ENCODE data around the gene FAM234B.
A peak's percentile ranks its signal among the peaks of the same experiment; 100 is the strongest.

FAM234B gene

GRCh38 chr12:13044002-13044905 is at the start of gene FAM234B:
Gene FAM234B, plus strand, starts transcription at chr12:13044381. Its CDS starts 23 bp downstream, at chr12:13044404.
- FAIRE-seq: peak; percentile 76

GRCh38 chr12:12995088-12995487 is 49.1 kb upstream of the FAM234B start:
- no peak for DNase-seq (ENCODE audit: insufficient read length, low spot score)
- no peak for FAIRE-seq

More at GRCh38 chr12:13044002-13044905, at the start of gene FAM234B:
- peak; percentile 75 for DNase-seq (ENCODE audit: insufficient read length, low spot score)

GRCh38 chr12:12996209-12996608 is 48.0 kb upstream of the FAM234B start:
- FAIRE-seq (no peak), DNase-seq (ENCODE audit: insufficient read length, low spot score) (no peak)

- FAIRE-seq (no peak), DNase-seq (ENCODE audit: insufficient read length, low spot score) (no peak)
Measured at GRCh38 chr12:12997156-12997555, 47.0 kb upstream of the FAM234B start.

- no peak for DNase-seq (ENCODE audit: insufficient read length, low spot score)
- no peak for FAIRE-seq
Measured at GRCh38 chr12:12997734-12998133, 46.4 kb upstream of the FAM234B start.

- DNase-seq (ENCODE audit: insufficient read length, low spot score): no peak
- no peak for FAIRE-seq
Measured at GRCh38 chr12:12998248-12998647, 45.9 kb upstream of the FAM234B start.

GRCh38 chr12:12999271-12999958 is 44.8 kb upstream of the FAM234B start:
- DNase-seq (ENCODE audit: insufficient read length, low spot score) (no peak), FAIRE-seq (no peak)

GRCh38 chr12:12999959-13000615 is 44.1 kb upstream of the FAM234B start, which contains the start of gene HEBP1:
Gene HEBP1, minus strand, starts transcription at chr12:13000265. Its CDS starts 151 bp downstream, at chr12:13000114.
- DNase-seq (ENCODE audit: insufficient read length, low spot score) (peak; percentile 93), FAIRE-seq (peak; percentile 83)

GRCh38 chr12:13000616-13000924 is 43.6 kb upstream of the FAM234B start:
- FAIRE-seq (no peak), DNase-seq (ENCODE audit: insufficient read length, low spot score) (no peak)

- DNase-seq (ENCODE audit: insufficient read length, low spot score) (peak; percentile 28), FAIRE-seq (no peak)
Measured at GRCh38 chr12:13000925-13001774, 43.0 kb upstream of the FAM234B start.

GRCh38 chr12:13001775-13002040 is 42.5 kb upstream of the FAM234B start:
- no peak for FAIRE-seq

GRCh38 chr12:13002301-13003097 is 41.7 kb upstream of the FAM234B start:
- FAIRE-seq (no peak), DNase-seq (ENCODE audit: insufficient read length, low spot score) (no peak)

More at GRCh38 chr12:13001775-13002040, 42.5 kb upstream of the FAM234B start:
- DNase-seq (ENCODE audit: insufficient read length, low spot score): no peak

- no peak for DNase-seq (ENCODE audit: insufficient read length, low spot score)
- no peak for FAIRE-seq
Measured at GRCh38 chr12:13004361-13004760, 39.8 kb upstream of the FAM234B start.

GRCh38 chr12:13004986-13005385 is 39.2 kb upstream of the FAM234B start:
- no peak for DNase-seq (ENCODE audit: insufficient read length, low spot score)
- no peak for FAIRE-seq

- no peak for DNase-seq (ENCODE audit: insufficient read length, low spot score)
- no peak for FAIRE-seq
Measured at GRCh38 chr12:13005649-13006048, 38.5 kb upstream of the FAM234B start.

- DNase-seq (ENCODE audit: insufficient read length, low spot score): no peak
Measured at GRCh38 chr12:13007496-13008233, 36.5 kb upstream of the FAM234B start.

GRCh38 chr12:13008741-13009380 is 35.3 kb upstream of the FAM234B start:
- no peak for FAIRE-seq

More at GRCh38 chr12:13007496-13008233, 36.5 kb upstream of the FAM234B start:
- FAIRE-seq: no peak

GRCh38 chr12:13011098-13011497 is 33.1 kb upstream of the FAM234B start:
- DNase-seq (ENCODE audit: insufficient read length, low spot score): no peak
- no peak for FAIRE-seq

More at GRCh38 chr12:13008741-13009380, 35.3 kb upstream of the FAM234B start:
- DNase-seq (ENCODE audit: insufficient read length, low spot score): no peak

Data from GM19239 (cell line).